ENCODE results near the gene LPA.

DNA sequence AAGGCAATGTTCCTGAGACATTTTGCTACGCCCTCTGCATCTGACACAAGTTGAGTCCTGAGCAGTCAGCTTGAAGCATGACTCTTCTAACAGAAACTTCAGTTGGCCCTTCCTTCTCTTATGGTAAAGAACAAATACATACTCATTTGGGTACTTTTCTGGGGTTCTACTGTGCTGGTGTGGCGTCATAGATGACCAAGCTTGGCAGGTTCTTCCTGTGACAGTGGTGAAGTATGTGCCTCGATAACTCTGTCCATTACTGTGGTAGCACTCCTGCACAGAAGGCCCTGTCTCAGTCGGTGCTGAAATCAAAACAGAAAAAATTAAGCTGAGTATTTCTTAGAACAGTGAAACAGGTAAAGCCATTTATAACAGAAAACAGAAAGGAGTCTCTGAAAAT, 163.4 kb downstream of the LPA start:
- TF ChIP-seq, protein P1, sequence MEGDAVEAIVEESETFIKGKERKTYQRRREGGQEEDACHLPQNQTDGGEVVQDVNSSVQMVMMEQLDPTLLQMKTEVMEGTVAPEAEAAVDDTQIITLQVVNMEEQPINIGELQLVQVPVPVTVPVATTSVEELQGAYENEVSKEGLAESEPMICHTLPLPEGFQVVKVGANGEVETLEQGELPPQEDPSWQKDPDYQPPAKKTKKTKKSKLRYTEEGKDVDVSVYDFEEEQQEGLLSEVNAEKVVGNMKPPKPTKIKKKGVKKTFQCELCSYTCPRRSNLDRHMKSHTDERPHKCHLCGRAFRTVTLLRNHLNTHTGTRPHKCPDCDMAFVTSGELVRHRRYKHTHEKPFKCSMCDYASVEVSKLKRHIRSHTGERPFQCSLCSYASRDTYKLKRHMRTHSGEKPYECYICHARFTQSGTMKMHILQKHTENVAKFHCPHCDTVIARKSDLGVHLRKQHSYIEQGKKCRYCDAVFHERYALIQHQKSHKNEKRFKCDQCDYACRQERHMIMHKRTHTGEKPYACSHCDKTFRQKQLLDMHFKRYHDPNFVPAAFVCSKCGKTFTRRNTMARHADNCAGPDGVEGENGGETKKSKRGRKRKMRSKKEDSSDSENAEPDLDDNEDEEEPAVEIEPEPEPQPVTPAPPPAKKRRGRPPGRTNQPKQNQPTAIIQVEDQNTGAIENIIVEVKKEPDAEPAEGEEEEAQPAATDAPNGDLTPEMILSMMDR (IDR thresholded peaks at IDR 0.05), result no peak
- no peak for TF ChIP-seq POLR2A (IDR thresholded peaks at IDR 0.05)

Measured in adrenal gland (tissue), 5 donors.